Measurements from ENCODE around the gene MITF. TPM values are rescaled to one million over a fixed set of nuclear protein-coding genes. Genes with fewer than 3 reads are reported as not detected.

The MITF gene
- total RNA-seq, 1 experiment from 2014 or later: 1.9 TPM

DNA sequence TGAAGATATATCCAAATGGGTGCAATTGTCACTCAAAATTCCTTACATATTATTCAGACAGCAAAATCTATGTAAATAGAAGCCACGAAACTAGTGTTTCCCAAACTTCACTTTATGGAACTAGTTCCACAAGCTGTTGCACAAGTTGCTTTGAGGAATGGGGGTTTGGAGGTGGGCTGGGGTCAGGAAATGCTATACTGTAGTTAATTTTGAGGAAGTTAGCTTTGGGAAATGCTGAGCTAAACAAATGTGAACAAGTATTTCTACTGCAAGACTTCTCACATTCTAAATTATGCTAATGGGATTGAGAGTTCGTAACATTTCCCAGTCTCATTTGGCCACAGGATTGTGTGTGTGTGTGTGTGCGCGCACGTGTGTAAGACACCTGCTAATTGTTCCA is 231.6 kb downstream of the MITF start:
- Histone ChIP-seq H3K79me2 (ENCODE audit: insufficient read depth, low read length) (no peaks in the 10 kb centered on the region), H4K20me1 (ENCODE audit: insufficient read depth) (no peaks in the 10 kb centered on the region), H3K9me2 (ENCODE audit: insufficient read depth) (no peaks in the 10 kb centered on the region), H3K9me3 (ENCODE audit: control insufficient read depth in 1 of 2, insufficient read depth in 1 of 2, low read depth in 1 of 2, low read length in 2 of 2) (no peaks in the 10 kb centered on the region), H3K27me3 (ENCODE audit: insufficient read depth, low read length) (no peaks in the 10 kb centered on the region), H3K4me3 (replicated peaks in 1 of 2; ENCODE audit: low read depth in 1 of 2, low read length in 2 of 2) (no peak overlapping the region), H3K36me3 (ENCODE audit: control insufficient read depth in 1 of 2, insufficient read depth in 2 of 2, low read length in 2 of 2) (no peaks in the 10 kb centered on the region), H2AFZ (ENCODE audit: low read depth, low read length, poor library complexity, severe bottlenecking) (no peak overlapping the region), H3K4me1 (ENCODE audit: control insufficient read depth in 1 of 2, insufficient read depth in 2 of 2, low read length in 2 of 2) (no peaks in the 10 kb centered on the region), H3K9ac (ENCODE audit: low read length) (no peak overlapping the region), H3K27ac (ENCODE audit: low read depth, low read length) (no peak overlapping the region), H3K4me2 (ENCODE audit: low read length) (no peak overlapping the region)
- no TSS peak for BruUV-seq (replicated peaks)
- intact Hi-C loops (cut with micrococcal nuclease): no loop called here
- RAD21 ChIA-PET (ENCODE audit: low non-redundant PET in 1 of 2, low total read pairs in 2 of 2, uncharacterized antibody in 2 of 2, unreplicated experiment in 2 of 2): no interaction called here
- TF ChIP-seq YY1 (IDR thresholded peaks at IDR 0.05; ENCODE audit: extremely low read depth, insufficient replicate concordance, low read depth, low read length): no peak
- TF ChIP-seq ZNF274 (IDR thresholded peaks at IDR 0.05; ENCODE audit: low read depth, low read length): no peak
- TF ChIP-seq SIN3A (IDR thresholded peaks at IDR 0.05; ENCODE audit: low read depth): no peak
- no peak for TF ChIP-seq JUND (IDR thresholded peaks at IDR 0.05)
- TF ChIP-seq EGR1 (IDR thresholded peaks at IDR 0.05; ENCODE audit: low read depth): no peak
- no peak for TF ChIP-seq RAD21 (IDR thresholded peaks at IDR 0.05; ENCODE audit: low read depth)
- TF ChIP-seq EZH2phosphoT487 (IDR thresholded peaks at IDR 0.05; ENCODE audit: borderline replicate concordance): no peak
- TF ChIP-seq CEBPB (IDR thresholded peaks at IDR 0.05; ENCODE audit: low read depth): no peak
- POLR2A ChIA-PET: no interaction called here
- CTCF ChIA-PET: no interaction called here
- DNase-seq (ENCODE audit: low read depth, low spot score): no peak
- ATAC-seq: no peak

GRCh38 chr3:69972672-69973071 is 233.4 kb downstream of the MITF start:
- Histone ChIP-seq H3K79me2 (ENCODE audit: insufficient read depth, low read length) (no peaks in the 10 kb centered on the region), H3K9ac (ENCODE audit: low read length) (no peak overlapping the region), H3K27me3 (ENCODE audit: insufficient read depth, low read length) (no peaks in the 10 kb centered on the region), H3K9me3 (ENCODE audit: control insufficient read depth in 1 of 2, insufficient read depth in 1 of 2, low read depth in 1 of 2, low read length in 2 of 2) (no peaks in the 10 kb centered on the region), H2AFZ (ENCODE audit: low read depth, low read length, poor library complexity, severe bottlenecking) (no peak overlapping the region), H3K9me2 (ENCODE audit: insufficient read depth) (no peaks in the 10 kb centered on the region), H3K4me3 (replicated peaks in 1 of 2; ENCODE audit: low read depth in 1 of 2, low read length in 2 of 2) (no peak overlapping the region), H4K20me1 (ENCODE audit: insufficient read depth) (no peaks in the 10 kb centered on the region), H3K4me2 (ENCODE audit: low read length) (no peak overlapping the region), H3K4me1 (ENCODE audit: control insufficient read depth in 1 of 2, insufficient read depth in 2 of 2, low read length in 2 of 2) (no peaks in the 10 kb centered on the region), H3K36me3 (ENCODE audit: control insufficient read depth in 1 of 2, insufficient read depth in 2 of 2, low read length in 2 of 2) (no peaks in the 10 kb centered on the region), H3K27ac (ENCODE audit: low read depth, low read length) (no peak overlapping the region)
- intact Hi-C loops (cut with micrococcal nuclease): no loop called here
- BruUV-seq (replicated peaks): no TSS peak
- CTCF ChIA-PET: no interaction called here
- RAD21 ChIA-PET (ENCODE audit: low non-redundant PET in 1 of 2, low total read pairs in 2 of 2, uncharacterized antibody in 2 of 2, unreplicated experiment in 2 of 2): no interaction called here
- POLR2A ChIA-PET: no interaction called here
- TF ChIP-seq TCF7L2 (IDR thresholded peaks at IDR 0.05; ENCODE audit: borderline replicate concordance, extremely low read depth, insufficient read depth, insufficient read length): no peak
- no peak for ATAC-seq
- DNase-seq (ENCODE audit: low read depth, low spot score): no peak

Data from HCT116 (cell line).